WTC11 (cell line): ENCODE measurements around the gene CABCOCO1.

ENCODE experiments used
- ATF1 ChIP-seq: sonication (generic); formaldehyde crosslinking; IDR thresholded peaks from 2 replicates; pipeline ENCODE4 v1.8.1; 2023; ENCODE audit warnings: mild to moderate bottlenecking, moderate library complexity, missing genetic modification reagents
- ATF3 ChIP-seq: sonication (generic); formaldehyde crosslinking; conservative IDR thresholded peaks from 2 replicates; pipeline ENCODE4 v1.8.1; 2022; ENCODE audit warnings: mild to moderate bottlenecking, missing genetic modification reagents
- ATF6 ChIP-seq: sonication (generic); formaldehyde crosslinking; IDR thresholded peaks from 2 replicates; pipeline ENCODE4 v1.8.1; 2023; ENCODE audit warnings: mild to moderate bottlenecking, missing genetic modification reagents
- TCF7 ChIP-seq: sonication (generic); formaldehyde crosslinking; IDR thresholded peaks from 2 replicates; pipeline ENCODE4 v1.8.0; 2022; ENCODE audit warnings: mild to moderate bottlenecking, low read depth, missing genetic modification reagents, moderate library complexity
- ZNF121 ChIP-seq: sonication (generic); formaldehyde crosslinking; IDR thresholded peaks from 2 replicates; pipeline ENCODE4 v1.8.0; 2023; ENCODE audit warnings: missing genetic modification reagents
- ZNF138 ChIP-seq: sonication (generic); formaldehyde crosslinking; conservative IDR thresholded peaks from 2 replicates; pipeline ENCODE4 v1.8.1; 2022; ENCODE audit warnings: mild to moderate bottlenecking, moderate library complexity, missing genetic modification reagents
- TF ChIP-seq, protein P1 (sequence below): fragments of 200-600 bp; IDR thresholded peaks from 2 replicates; pipeline ENCODE4 v1.8.0; 2022; ENCODE audit warnings: antibody characterized with exemption
- TF ChIP-seq, protein P2 (sequence below): sonication (generic); formaldehyde crosslinking; IDR thresholded peaks from 2 replicates; pipeline ENCODE4 v1.8.0; 2022; ENCODE audit warnings: mild to moderate bottlenecking, missing genetic modification reagents
- TF ChIP-seq, protein P3 (sequence below): sonication (generic); formaldehyde crosslinking; IDR thresholded peaks from 2 replicates; pipeline ENCODE4 v1.8.0; 2022; ENCODE audit warnings: mild to moderate bottlenecking, missing genetic modification reagents
- TF ChIP-seq, protein P4 (sequence below): sonication (generic); formaldehyde crosslinking; IDR thresholded peaks from 2 replicates; pipeline ENCODE4 v1.8.0; 2022; ENCODE audit warnings: missing genetic modification reagents

- no peak for TF ChIP-seq ZNF121
- TF ChIP-seq, protein P1, sequence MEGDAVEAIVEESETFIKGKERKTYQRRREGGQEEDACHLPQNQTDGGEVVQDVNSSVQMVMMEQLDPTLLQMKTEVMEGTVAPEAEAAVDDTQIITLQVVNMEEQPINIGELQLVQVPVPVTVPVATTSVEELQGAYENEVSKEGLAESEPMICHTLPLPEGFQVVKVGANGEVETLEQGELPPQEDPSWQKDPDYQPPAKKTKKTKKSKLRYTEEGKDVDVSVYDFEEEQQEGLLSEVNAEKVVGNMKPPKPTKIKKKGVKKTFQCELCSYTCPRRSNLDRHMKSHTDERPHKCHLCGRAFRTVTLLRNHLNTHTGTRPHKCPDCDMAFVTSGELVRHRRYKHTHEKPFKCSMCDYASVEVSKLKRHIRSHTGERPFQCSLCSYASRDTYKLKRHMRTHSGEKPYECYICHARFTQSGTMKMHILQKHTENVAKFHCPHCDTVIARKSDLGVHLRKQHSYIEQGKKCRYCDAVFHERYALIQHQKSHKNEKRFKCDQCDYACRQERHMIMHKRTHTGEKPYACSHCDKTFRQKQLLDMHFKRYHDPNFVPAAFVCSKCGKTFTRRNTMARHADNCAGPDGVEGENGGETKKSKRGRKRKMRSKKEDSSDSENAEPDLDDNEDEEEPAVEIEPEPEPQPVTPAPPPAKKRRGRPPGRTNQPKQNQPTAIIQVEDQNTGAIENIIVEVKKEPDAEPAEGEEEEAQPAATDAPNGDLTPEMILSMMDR, result no peak
- no peak for TF ChIP-seq ZNF138 (CRISPR knock-in tag)
- TF ChIP-seq ATF3, result no peak
- no peak for TF ChIP-seq TCF7 (CRISPR knock-in tag)
- TF ChIP-seq ATF6 (CRISPR knock-in tag), result no peak
- TF ChIP-seq, protein P2, sequence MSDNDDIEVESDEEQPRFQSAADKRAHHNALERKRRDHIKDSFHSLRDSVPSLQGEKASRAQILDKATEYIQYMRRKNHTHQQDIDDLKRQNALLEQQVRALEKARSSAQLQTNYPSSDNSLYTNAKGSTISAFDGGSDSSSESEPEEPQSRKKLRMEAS (CRISPR knock-in tag), result no peak
- TF ChIP-seq, protein P3, sequence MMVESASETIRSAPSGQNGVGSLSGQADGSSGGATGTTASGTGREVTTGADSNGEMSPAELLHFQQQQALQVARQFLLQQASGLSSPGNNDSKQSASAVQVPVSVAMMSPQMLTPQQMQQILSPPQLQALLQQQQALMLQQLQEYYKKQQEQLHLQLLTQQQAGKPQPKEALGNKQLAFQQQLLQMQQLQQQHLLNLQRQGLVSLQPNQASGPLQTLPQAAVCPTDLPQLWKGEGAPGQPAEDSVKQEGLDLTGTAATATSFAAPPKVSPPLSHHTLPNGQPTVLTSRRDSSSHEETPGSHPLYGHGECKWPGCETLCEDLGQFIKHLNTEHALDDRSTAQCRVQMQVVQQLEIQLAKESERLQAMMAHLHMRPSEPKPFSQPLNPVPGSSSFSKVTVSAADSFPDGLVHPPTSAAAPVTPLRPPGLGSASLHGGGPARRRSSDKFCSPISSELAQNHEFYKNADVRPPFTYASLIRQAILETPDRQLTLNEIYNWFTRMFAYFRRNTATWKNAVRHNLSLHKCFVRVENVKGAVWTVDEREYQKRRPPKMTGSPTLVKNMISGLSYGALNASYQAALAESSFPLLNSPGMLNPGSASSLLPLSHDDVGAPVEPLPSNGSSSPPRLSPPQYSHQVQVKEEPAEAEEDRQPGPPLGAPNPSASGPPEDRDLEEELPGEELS, result no peak
- no peak for TF ChIP-seq ATF1 (CRISPR knock-in tag)
- TF ChIP-seq, protein P4, sequence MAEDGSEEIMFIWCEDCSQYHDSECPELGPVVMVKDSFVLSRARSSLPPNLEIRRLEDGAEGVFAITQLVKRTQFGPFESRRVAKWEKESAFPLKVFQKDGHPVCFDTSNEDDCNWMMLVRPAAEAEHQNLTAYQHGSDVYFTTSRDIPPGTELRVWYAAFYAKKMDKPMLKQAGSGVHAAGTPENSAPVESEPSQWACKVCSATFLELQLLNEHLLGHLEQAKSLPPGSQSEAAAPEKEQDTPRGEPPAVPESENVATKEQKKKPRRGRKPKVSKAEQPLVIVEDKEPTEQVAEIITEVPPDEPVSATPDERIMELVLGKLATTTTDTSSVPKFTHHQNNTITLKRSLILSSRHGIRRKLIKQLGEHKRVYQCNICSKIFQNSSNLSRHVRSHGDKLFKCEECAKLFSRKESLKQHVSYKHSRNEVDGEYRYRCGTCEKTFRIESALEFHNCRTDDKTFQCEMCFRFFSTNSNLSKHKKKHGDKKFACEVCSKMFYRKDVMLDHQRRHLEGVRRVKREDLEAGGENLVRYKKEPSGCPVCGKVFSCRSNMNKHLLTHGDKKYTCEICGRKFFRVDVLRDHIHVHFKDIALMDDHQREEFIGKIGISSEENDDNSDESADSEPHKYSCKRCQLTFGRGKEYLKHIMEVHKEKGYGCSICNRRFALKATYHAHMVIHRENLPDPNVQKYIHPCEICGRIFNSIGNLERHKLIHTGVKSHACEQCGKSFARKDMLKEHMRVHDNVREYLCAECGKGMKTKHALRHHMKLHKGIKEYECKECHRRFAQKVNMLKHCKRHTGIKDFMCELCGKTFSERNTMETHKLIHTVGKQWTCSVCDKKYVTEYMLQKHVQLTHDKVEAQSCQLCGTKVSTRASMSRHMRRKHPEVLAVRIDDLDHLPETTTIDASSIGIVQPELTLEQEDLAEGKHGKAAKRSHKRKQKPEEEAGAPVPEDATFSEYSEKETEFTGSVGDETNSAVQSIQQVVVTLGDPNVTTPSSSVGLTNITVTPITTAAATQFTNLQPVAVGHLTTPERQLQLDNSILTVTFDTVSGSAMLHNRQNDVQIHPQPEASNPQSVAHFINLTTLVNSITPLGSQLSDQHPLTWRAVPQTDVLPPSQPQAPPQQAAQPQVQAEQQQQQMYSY (CRISPR knock-in tag), result no peak
Measured at GRCh38 chr10:61719906-61720305, 57.2 kb downstream of the CABCOCO1 start.
